Epithelial cell of esophagus (primary cell): ENCODE measurements around the gene ARHGEF7.
A peak's percentile ranks its signal among the peaks of the same experiment; 100 is the strongest.

Experiments
- DNase-seq: peaks from one replicate; pipeline ENCODE4 v3.0.0; 2010; ENCODE audit warnings: low read depth
- H3K4me3 ChIP-seq: 2 replicates; pipeline ENCODE4 v1.5.1; 2011; ENCODE audit warnings: mild to moderate bottlenecking, low read length, control low read depth
- TF ChIP-seq, protein P1 (sequence below): IDR thresholded peaks from 2 replicates; pipeline ENCODE4 v1.5.1; 2011; ENCODE audit warnings: low read depth, mild to moderate bottlenecking, low read length, control low read depth, inconsistent platforms; ENCODE audit not compliant: insufficient read depth; ENCODE audit errors: missing control alignments

Gene ARHGEF7

DNA sequence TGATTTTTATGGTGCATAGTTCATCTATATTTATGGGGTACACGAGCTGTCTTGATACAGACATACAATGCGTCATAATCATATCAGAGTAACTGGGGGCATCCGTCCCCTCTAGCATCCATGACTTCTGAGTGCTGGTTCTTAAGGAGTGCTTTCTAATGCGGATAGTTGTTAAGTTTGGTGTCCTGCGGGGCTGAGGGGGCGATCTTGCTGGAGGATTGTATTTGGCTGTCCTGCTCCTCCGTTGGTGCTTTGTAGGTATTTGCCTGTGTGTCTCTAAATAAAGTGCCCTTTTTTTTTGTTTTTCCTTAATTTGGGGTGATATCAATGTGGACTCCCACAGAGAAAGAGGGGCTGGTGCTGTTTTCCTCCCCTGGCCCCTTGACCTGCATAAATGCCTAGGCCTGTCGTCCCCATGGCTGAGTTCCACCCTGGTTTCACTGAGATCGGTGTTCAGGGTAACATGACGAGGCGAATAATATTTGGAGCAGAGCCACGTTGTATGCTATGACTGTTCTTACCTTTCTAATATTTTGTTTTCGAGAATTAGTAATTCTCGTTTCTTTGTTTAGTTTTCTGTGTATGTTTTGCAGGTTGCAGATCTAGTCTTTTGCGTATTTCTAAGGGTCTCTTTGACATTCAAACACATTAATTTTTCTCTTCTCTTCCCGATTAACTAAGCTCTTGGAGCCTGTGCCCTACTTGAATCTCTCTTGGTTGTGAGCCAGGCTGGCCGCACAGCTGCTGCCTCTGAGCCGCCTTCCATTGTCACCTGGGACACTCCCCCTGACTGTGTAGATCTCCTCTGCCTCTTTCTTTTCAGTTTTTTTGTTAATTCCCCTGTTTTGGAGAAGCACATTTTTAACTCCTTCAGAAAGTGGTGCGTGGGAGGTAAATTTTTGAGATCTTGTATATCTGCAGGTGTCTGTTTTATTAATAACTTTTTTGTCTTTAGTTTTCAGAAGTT is 100.3 kb downstream of the ARHGEF7 start:
- DNase-seq: no peak
- H3K4me3 ChIP-seq: no peak overlapping the region
- TF ChIP-seq, protein P1, sequence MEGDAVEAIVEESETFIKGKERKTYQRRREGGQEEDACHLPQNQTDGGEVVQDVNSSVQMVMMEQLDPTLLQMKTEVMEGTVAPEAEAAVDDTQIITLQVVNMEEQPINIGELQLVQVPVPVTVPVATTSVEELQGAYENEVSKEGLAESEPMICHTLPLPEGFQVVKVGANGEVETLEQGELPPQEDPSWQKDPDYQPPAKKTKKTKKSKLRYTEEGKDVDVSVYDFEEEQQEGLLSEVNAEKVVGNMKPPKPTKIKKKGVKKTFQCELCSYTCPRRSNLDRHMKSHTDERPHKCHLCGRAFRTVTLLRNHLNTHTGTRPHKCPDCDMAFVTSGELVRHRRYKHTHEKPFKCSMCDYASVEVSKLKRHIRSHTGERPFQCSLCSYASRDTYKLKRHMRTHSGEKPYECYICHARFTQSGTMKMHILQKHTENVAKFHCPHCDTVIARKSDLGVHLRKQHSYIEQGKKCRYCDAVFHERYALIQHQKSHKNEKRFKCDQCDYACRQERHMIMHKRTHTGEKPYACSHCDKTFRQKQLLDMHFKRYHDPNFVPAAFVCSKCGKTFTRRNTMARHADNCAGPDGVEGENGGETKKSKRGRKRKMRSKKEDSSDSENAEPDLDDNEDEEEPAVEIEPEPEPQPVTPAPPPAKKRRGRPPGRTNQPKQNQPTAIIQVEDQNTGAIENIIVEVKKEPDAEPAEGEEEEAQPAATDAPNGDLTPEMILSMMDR: no peak

DNA sequence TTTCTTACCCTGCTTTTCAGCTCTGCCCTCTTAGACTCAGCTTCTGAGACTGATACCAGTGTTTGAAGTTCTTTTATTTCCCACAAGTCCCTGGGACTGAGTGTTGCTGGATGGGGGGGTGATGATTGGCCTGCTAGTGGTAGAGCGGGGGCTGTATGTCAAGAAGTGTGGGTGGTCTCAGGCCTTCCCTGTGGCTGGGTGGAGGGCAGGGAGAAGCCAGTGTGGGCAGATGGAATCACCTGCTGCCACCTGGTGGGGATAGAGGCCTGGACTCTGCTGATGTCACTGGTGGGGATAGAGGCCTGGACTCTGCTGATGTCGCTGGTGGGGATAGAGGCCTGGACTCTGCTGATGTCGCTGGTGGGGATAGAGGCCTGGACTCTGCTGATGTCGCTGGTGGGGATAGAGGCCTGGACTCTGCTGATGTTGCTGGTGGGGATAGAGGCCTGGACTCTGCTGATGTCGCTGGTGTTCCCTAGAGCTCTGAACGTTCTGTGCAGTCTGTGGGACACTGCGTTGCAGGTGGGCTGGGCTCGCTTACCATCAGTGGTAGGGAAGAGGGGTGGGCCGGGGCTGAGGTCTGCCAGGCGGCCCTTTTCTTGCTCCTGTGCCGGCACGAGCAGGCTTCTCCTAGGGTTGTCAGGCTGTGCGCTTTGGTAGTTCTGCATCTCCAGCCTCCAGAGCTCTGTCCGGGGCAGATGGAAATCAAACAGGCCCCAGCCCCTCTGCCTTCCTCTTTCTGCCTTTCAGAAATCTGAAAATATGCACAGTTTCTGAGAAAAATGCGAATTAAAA is 101.3 kb downstream of the ARHGEF7 start:
- peak; percentile 50 for DNase-seq
- H3K4me3 ChIP-seq: no peak overlapping the region
- TF ChIP-seq, protein P1: peak; percentile 63

DNA sequence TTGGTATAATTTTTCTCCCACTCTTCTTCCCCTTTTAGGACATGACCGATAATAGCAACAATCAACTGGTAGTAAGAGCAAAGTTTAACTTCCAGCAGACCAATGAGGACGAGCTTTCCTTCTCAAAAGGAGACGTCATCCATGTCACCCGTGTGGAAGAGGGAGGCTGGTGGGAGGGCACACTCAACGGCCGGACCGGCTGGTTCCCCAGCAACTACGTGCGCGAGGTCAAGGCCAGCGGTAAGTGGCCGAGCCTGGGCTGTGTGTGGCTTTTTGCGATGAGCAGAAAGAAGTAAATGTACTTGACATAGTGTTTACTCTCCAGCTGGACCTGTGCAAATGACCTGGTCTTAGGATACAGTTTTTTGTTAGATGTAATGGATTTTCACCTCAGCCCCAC is 102.5 kb downstream of the ARHGEF7 start:
- TF ChIP-seq, protein P1: no peak
- no peak overlapping the region for H3K4me3 ChIP-seq
- no peak for DNase-seq

DNA sequence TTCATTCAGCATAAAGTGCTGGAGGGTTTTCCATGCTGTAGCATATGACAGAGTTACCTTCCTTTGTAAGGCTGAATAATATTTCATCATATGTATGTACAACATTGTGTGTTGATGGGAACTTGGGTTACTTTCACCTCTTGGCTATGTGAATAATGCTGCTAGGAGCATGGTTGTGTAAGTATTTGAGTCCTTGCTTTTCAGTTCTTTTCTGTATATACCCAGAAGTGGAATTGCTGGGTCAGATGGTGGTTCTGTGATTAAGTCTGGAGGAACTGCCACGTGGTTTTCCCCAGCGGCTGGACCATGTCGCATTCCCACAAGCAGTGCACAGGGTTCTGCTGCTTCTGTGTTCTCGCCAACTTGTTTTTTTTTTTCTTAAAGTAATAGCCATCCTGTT is 104.2 kb downstream of the ARHGEF7 start:
- TF ChIP-seq, protein P1: no peak
- no peak overlapping the region for H3K4me3 ChIP-seq
- DNase-seq: peak; percentile 32

DNA sequence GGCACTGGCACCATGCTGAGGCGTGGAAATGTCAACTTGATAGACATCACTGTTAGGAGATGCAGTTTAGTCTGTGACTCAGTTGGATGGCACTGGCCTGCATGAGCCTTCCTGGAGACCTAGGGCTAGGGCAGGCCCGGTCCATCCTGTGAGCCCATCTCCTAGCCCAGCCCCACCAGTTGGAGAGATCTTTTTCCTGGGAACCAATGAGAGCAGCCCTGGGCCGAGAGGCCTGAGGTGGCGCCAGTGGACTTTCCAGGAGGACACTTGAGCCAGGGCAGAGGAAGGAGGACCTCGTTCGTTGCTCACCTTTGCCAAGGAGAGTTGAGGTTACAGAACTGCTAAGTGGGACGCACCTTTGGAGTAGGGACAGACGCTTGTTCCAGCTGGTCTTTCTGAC is 104.8 kb downstream of the ARHGEF7 start:
- DNase-seq: no peak
- no peak overlapping the region for H3K4me3 ChIP-seq
- TF ChIP-seq, protein P1: no peak

DNA sequence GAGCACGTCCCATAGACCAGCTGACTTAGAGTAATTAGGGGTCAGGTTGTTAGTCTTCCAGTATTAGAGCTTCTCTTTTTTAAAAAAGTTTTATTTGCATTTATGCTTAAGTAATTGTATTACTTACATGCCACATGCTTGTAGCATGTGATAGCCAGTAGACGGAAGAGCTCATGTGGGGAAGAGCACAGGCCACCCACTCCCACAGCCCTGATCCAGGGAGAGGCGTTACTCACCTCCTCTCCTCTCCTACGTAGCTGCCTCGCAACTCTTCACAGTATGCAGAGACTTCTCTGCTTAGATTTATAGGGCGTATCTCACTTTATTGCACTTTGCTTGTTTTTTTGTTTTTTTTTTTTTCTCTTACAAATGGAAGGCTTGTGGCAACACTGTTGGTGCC is 110.1 kb downstream of the ARHGEF7 start:
- DNase-seq: no peak
- TF ChIP-seq, protein P1: no peak
- H3K4me3 ChIP-seq: no peak overlapping the region
